Pulmonary artery endothelial cell (primary cell): ENCODE data around the gene RGL2. TPM values are rescaled to one million over a fixed set of nuclear protein-coding genes. Genes with fewer than 3 reads are reported as not detected.
A peak's percentile ranks its signal among the peaks of the same experiment; 100 is the strongest.

Experiments used
- DNase-seq: peaks from one replicate; pipeline ENCODE4 v3.0.0-alpha.2; 2011; ENCODE audit warnings: low read depth, low spot score
- total RNA-seq: library from RNA; depleted of rRNA; stranded (reverse); fragments of >200 nt; gene quantifications from 2 replicates; pipeline ENCODE4 v1.2.3, GENCODE V29; 2014

Gene RGL2
- total RNA-seq, 1 donor from 2014 or later: 39.4 TPM

DNA sequence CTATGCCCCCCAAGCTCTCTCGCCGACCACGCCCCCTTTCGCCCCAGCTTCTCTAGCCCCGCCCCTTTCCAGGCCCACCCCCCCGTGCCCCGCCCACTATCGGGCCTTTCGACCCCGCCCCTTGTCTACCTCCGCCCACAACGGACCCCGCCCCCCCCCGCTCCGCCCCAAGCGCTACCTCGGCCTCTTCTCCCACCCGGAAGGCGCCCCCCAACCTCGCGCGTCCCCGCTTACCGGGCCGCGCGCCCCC lies 18.6 kb upstream of the RGL2 start:
- DNase-seq: no peak

DNA sequence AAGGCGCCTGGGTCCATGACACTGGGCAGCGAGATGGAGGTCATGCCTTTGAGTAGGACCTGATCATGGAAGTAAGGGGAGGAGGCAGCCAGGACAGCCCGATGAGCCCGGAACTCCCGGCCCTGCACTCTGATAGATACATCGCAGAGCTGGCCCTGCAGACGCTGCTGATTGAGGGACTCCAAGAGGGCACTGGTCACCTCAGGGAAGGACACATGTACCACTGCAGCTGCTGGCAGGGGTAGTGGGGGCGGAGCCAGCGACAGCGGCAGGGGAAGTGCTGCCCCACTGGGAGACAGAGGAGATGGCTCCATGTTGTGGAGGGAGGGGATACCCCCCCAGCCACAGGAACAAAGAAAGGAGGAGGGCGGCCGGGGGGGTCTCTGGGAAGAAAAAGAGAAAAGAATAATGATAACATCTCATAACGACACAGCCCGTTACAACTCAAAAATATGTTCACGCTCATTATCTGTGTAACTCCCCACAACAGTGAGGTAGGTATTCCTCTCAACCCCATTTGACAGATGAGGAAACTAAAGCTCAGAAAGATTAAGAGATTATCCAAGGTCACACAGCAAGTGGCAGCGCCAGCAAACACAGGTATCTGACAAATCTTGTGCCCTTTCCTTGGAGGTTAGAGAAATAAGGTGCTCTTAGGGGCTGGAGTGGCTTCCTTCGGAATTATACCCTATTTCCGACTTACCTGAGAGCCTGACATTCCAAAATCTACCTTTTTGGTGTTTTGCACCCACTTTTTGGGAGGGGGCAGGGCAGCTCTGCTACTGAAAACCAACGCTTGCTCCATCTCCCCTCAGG lies 18.1 kb upstream of the RGL2 start:
- no peak for DNase-seq

DNA sequence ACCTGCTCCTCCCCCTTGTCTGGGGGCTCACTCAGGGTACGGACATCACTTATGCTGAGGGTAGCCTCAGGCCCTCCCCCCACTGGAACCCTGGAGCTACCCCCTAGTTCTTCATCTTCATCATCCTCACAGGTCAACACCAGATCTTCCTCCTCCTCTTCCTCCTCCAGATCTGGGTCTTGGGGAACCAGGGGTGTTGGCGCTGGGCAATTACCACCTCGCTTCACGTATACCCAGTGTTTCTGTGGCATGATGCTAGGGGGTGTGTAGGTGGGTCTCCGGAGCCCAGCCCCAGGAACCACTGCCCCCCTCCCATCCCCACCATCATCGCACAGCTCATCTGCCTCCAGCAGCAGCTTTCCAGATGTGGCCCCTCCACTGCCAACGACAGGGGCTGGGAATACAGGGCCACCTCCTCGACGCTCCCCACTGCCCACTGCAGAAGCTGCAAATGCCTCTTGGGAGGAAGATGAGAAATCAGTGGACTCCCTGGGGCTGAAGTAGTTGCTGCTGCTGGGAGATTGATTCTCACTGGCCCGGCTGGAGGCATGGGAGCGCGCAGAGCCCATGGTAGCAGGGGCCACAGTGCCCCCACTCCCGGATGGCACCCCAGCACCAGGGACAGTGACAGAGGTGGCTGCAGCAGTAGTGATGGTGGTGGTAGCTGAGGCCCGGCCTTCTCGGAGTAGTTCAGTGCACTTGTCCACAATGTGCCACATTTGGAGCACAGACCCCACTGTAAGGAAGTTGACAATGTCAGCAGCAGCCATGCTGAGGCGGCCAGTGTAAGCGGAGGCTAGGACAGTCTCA lies 17.3 kb upstream of the RGL2 start:
- no peak for DNase-seq

DNA sequence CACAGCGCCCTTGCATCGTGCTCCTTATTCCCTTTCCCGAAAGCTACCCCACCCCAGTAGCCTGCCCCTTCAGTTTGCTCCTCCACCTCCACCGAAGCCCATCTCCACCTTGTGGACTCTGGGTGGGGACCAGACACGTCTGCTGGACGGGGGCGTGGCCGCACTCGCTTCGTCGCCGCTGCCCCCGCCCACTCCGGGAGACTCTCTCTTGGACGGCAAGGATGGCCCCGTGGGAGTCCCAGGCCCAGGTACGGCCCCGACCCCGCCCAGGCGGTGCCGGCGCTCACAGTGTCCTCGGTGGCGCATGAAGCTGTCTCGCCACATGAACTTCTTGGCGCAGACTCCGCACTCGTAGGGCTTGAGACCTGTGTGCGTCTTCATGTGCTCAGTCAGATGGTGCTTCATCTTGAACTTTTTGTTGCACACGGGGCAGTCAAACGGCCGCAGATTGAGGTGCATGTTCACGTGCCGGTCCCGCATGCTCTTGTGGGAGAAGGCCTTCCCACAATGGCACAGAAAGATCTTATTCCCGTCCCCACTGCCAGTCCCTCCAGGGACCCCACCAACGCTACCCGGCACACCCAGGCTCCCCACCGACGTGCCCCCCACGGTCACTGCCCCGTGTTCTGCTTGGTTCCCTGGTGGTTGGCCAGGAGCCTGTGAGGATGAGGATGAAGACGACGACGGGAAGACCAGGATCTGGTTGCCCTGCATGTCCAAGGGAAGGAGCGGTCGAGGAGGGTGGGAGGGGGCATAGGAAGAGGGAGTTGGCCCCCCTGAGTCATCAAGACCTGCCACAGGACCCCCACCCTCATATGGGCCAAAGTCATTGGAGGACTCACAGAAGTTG lies 16.4 kb upstream of the RGL2 start:
- DNase-seq: no peak

DNA sequence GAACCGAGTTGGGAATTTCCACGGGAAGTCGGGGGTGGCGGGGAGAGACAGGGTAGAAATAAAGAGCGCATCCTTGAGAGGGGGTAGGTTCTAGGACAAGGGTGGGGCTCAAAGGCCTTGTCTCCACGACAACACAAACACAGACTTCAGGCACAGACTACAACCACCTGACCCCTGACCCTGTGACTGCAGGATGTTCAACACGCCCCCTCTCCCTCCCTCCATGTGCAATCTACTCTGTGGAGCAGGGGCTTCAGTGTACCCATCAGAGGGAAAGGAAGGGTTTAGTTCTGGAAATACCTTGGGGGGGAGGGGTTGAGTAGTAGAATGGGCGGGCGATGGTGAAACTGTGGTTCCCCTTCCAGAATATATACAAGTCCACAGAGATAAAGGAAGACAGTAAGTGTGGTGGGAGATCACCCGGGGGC lies 15.8 kb upstream of the RGL2 start:
- DNase-seq: no peak

DNA sequence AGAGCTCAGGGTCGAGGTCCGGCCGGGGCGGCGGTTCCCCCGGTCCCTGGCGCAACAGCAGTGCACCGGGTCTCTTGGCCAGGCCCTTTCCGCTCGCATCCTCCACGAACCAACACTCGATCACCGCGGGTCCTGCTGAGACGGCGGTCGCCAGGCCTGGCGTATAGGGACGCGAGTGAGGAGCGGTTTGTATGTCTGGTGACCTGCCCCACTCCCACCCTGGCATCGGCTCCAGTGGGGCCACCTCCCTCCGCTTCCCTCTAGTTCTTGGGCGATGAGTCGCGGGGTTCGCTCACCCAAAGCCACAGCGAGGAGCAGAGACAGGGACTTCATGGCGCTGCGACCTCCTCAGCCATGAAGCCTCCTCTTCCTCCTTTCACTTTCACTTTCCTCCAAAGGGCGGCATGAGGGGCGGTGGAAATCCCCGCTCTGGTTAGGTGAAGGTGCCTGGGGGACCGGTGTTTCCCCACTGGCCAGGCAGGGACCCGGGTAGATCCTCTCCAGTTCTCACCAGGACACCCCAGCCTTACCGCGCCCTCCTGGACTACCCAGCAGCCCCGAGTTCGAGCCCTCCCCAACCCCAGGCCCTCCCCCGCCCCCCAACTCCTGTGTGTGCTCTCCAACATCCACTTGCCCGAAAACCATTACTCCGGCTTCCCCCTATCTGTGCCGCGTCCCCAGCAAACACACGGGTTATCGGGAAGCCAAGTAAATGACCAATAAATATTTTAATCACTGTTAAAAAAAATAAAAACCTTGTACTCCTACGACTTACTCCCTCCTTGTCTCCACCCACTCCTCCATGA lies 15.2 kb upstream of the RGL2 start, which contains the start of gene TAPBP:
Gene TAPBP, minus strand, starts transcription at position 370 of the 806 bp plus-strand sequence. Its CDS starts 37 bp downstream, at position 333.
- DNase-seq: no peak

DNA sequence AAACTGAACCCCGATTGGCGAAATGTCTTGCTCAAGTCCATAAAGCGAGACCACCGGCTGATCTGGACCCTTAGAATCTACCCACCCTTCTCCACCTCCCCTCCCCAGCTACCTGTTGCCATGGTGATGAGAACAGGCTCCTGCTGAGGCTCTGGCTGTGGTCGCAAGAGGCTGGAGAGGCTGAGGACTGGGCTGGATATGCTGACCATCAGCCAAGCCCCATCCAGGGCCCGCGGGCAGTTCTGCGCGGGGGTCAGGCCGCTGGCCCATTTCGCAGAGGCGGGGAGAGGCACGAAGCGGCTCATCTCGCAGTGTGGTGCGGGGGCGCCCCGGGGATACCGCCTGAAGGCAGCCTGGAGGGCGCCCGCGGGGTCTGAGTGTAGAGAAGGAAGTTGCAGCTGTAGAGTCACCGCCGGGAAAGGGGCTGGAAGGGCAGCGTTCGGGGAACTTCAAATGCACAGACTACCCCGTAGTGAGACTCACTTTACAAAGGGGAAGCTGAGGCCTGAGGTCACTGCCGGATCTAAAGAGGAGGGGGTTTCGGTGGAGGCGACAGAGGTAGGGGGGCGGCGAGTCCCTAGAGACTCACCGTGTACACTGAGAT lies 14.5 kb upstream of the RGL2 start:
- no peak for DNase-seq

DNA sequence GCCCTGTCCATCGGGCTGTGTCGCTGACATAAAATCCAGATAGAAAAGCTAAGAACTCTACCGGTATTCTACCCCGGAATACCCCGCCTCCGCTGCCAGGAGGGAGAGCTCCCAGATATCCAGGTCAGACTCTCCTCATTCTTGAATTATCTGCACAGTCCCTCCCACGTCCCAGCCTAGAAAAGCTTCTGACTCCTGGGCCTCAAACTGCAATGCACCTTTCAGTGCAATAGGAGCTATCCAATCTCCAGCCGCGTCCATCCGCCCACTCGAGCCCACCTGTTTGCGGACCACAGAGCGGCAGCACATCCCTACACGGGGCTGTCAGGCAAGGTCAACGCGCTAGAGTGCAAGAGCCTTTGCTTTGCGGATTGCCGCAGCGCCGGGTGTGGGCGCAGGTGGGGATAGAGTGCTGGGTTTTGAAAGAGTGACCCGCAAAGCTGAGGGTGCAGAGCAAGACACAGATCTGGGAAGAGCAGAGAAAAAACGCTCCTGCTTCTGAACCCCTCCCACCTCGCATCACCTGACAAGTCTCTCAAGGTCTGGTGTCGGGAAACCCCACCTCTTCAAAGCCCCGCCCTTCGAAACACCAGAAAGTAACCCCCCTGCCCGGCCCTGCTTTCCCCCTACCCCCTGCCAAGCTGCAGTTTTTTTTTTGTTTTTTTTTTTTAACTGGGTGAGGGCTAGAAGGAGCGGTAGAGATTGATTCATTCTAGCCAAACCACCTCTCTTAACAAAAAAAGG lies 13.8 kb upstream of the RGL2 start:
- no peak for DNase-seq

DNA sequence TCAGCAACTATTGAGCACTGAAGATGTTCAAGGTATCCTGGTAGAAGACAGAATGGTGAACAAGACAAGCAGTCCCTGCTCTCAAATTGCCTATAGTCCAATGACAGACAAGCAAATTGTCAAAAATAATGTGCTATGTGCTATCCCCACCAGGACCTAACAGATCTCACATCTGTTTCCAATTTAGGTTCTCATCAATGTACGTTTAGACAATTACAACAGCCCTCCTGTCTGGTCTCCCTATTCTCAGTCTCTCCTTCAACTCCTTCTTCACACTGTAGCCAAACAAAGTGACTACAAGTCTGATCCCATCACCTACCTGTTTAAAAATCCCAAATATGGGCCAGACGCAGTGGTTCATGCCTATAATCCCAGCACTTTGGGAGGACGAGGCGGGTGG lies 7.6 kb upstream of the RGL2 start:
- no peak for DNase-seq

DNA sequence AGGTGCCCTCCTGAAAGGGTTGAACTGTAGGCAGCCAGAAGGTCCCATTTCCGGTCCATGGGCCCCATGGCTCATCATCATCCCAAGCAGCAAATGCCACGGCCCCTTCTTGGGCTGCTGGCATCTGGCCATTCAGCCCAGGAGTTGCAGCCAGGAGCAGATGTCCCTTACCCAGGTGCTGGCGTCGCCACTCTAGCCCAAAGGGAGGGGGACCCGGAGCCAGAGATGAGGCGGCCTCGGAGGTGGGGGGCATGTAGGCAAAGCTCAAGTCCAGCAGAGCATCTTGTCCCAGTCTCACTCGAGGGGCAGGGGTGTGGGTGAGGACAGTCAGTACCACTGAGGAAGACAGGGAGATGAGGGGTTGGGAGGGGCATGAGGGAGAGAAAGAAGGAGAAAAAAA lies 6.3 kb upstream of the RGL2 start:
- no peak for DNase-seq

DNA sequence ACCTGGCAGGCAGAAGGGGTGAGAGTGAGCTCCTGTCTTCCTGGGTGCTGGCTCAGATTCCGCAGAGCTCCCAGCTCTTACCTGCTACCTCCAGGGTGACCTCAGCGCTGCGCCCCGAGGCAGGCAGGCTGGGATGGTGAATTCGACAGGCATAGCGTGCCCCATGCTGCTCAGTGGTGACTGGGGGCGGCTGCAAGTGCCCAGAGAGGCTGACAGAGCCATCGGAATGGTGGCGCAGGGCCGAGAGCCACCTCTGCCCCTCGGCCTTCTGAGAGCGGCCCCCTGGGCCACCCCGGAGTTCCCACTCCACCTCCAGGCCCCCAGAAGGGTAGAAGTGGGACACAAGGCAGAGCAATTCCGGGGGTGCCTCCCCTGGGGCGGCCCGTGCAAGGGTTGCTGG lies 5.5 kb upstream of the RGL2 start:
- DNase-seq: no peak

DNA sequence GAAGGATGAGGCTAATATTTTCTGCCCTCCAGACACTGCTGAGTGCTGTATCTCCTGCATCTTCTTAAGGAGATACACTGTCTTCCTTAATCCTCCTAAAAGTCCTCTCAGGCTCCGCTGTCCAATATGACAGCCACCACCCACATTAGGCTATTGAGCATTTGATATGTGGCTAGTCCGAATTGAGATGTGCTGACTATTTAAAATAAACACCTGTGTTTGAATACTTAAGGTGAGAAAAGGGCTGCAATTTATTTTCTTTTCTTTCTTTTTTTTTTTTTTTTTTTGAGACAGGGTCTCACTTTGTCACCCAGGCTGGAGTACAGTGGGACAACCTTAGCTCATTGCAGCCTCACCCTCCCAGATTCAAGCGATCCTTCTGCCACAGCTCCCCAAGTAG lies 3.1 kb upstream of the RGL2 start:
- no peak for DNase-seq

DNA sequence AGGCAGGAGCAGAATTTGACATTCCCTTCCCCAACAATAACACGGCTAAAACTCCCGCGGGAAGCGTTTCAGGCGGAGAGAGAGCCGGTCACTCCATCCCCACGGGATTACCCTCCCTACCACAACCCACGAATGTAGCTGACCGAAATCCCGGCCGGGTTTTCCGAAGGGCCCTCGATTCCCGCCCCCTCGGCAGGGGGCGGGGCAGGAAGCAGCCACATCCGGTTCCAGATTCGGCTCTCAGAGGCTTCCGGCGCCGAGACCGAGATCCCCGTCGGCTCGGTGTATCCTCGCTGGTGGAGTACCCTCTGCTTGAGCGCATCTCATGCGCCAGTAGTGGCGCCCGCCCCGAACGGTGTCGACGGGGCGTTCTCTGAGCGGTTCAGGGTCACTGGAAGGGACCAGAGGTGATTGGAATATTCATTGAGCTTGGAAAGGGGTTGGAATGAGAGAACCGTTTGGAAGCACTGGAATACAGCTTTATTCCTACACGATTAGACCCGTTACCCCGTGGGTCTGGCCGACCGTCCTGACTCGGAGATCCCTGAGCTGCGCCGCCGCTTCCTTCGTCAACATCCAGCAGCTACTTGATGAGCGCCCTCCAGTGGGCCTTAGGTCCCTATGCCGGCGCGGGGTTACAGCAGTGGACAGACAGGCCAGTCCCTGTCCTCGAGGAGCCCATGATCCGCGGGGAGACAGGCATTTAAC lies 649 bp upstream of the RGL2 start:
- peak; percentile 70 for DNase-seq

DNA sequence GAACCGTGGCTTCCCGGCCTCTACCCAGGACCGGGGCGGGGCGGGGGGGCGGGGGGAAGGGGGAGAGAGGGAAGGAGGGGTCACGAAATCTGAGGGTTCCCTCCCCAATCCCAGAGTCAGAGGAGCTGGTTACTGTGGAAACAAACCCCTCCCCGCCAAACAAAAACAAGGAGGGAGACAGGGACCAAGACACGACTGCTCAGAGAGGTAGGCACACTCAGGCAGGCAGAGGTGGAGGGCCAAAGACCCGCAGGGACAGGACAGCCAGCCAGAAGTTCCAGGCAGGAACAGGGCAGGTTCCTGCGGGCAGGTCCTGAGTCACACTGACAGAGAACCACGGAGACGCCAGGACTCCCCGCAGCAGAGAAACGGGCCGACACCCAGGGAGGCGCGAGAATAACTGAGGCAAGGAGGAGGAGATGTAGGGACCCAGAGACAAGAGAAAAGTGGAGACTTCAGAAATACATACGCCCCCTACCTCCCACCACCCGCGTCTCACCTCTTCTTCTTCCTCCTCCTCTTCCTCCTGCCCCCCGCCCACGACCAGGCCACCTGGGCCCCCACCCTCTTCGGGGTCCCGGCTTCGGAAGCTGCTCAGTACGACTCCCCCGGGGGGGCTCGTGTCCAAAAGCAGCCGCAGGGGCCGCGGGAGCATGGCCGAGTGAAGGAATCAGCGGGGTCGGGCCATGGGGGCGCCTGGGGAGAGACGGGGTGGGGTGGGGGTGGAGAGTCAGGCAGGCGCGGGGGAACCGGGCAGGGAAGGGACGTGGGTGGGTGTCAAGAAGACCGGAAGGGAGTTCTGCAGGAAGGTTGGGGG lies 578 bp downstream of the RGL2 start:
- DNase-seq: no peak

DNA sequence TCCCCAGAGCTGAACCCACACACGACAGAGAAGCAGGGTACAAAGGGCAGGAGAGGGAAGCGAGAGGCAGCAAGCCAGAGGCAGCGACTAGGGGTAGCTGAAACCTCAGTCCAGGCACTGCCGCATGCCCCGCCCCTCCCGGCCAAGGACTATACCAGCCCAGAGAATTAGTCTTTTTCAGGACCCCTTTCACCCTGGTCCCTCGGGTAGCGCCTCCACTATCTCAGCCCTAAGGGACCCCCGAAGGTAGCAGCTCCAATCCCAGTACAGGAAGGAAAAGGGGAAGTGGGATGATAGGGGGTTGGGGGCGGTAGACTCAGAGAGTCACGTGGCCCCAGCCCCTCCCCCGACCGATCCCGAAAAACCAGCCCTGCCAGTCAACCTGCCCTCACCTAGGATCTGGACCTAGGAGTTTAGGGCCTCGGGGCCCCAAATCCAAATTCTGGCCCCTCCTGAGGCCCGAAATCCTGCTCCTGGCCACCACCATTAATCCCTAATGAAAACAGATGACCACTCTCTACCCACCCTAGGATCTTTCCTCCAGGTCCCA lies 1.3 kb downstream of the RGL2 start:
- no peak for DNase-seq

DNA sequence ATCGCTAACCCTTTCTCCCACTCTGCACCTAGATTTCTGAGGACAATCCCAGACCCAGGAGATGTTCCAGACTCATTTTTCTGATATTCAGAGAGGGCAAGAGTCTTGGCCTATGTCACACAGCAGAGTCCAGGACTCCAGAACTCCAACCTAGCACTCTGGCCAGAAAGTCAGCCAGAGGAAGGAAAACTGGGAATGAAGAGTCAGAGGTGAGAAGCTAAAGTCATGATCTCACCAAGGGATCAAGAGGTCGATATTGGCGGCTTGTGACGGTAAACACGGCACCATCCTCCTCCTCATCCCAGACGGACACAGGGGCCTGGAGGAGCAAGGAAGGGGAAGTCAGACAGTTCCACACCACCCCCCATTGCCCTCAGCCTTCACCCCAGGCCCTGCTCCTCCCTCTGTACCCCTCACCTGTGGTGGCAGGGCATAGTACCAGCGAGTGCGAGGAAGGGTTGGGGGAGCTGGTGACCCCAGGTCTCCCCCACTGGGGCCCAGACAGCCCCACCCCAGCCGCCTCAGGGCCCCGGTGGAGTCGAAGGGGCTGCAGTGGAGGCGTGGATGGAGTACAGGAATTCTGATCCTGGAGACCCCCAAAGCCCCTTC lies 1.8 kb downstream of the RGL2 start:
- DNase-seq: no peak

DNA sequence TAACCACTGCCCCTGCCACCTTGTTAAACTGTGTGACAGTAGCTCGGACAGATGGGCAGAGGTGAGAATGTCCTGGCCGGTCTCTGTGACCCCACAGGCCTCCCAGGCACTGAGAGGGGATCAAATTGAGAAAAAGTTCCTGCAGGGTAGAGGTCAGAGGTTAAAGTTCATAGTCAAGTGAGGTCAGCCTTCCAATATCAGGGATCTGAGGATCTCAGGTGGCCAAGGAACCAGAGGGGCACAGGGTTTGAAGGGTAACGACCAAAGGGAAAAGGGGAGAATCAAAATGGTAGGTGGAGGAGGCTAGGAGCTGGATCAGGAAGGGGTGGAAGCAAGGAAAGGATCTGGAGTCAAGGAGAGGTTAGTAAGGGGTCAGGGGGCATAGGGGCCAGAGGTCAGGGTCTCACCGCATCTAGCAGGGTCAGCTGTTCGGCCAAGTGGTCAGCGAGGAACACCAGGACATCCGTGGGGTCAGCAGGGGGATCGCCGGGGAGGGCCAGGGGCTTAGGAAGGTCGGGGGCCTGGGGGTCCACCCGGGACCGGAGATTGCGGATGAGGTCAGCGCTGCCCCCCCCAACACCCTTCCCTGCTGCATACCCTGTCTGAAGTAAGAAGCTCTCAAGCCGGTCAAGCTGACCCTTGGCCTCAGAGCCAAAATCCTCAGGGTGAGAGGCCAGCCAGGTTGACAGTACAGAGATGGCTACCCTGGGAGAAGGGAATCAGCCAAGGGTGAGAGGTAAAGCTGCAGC lies 2.9 kb downstream of the RGL2 start:
- no peak for DNase-seq
